ENCODE data around the gene FTO. TPM values are rescaled to one million over a fixed set of nuclear protein-coding genes. Genes with fewer than 3 reads are reported as not detected.

The FTO gene
- total RNA-seq, 1 donor from 2014 or later, result 50.2 TPM

DNA sequence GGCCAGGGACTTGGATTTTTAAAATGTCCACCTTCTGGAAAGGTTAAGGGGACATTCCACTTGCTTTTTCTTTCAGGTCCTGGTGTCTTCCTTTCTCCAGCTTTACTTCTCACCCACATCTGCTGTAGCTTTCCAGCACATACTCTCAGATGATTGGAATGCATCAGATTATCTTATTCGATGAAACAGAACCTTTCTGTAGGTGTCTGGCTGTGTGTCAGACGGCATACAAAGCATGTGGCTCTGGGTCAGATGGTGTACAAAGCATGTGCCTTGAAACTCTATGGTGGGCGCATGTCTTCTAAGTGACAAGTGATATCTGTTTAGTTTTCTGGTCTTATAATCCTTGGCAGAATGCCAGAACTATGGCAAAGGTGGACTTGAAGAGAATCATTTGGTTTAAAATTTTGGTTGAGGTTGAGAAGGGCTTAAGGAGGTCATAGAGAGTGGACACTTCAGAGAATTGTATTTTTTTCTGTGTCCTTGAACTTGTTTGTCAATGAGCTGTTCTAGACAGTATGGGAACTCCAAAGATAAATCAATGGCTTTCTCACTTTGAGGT, 125.3 kb downstream of the FTO start:
- H3K4me1 ChIP-seq, result no peaks in the 10 kb centered on the region
- H3K36me3 ChIP-seq, result peaks cover 0 to 15% of the 10 kb centered on the region in 2 donors
- DNase-seq (ENCODE audit: low spot score in 2 of 2), result no peak
- intact Hi-C loops (cut with DNase I), result no loop called here
- no peaks in the 10 kb centered on the region for H3K9me3 ChIP-seq
- H3K27me3 ChIP-seq, result no peaks in the 10 kb centered on the region
- H3K4me3 ChIP-seq, result no peak overlapping the region
- H3K27ac ChIP-seq, result no peak overlapping the region
- TF ChIP-seq, protein P1, sequence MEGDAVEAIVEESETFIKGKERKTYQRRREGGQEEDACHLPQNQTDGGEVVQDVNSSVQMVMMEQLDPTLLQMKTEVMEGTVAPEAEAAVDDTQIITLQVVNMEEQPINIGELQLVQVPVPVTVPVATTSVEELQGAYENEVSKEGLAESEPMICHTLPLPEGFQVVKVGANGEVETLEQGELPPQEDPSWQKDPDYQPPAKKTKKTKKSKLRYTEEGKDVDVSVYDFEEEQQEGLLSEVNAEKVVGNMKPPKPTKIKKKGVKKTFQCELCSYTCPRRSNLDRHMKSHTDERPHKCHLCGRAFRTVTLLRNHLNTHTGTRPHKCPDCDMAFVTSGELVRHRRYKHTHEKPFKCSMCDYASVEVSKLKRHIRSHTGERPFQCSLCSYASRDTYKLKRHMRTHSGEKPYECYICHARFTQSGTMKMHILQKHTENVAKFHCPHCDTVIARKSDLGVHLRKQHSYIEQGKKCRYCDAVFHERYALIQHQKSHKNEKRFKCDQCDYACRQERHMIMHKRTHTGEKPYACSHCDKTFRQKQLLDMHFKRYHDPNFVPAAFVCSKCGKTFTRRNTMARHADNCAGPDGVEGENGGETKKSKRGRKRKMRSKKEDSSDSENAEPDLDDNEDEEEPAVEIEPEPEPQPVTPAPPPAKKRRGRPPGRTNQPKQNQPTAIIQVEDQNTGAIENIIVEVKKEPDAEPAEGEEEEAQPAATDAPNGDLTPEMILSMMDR (IDR thresholded peaks at IDR 0.05), result no peak

DNA sequence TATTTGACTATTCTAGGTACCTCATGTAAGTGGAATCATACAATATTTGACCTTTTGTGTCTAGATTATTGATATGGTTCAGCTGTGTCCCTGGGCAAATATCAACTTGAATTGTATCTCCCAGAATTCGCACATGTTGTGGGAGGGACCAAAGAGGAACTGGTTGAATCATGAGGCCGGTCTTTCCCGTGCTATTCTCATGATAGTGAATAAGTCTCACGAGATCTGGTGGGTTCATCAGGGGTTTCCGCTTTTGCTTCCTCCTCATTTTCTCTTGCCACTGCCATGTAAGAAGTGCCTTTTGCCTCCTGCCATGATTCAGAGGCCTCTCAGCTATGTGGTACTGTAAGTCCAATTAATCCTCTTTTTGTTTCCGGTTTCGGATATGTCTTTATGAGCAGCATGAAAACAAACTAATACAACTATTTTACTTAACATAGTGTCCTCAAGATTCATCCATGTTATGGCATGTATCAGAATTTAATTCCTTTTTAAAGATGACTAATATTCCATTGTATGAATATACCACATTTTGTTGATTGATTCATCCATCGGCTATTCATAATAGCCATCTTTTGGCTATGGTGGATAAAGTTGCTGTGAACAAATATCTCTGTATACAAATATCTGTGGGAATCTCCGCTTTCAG, 129.1 kb downstream of the FTO start:
- TF ChIP-seq, protein P1 (IDR thresholded peaks at IDR 0.05), result no peak
- H3K9me3 ChIP-seq, result no peaks in the 10 kb centered on the region
- H3K27ac ChIP-seq, result no peak overlapping the region
- H3K27me3 ChIP-seq, result no peaks in the 10 kb centered on the region
- H3K4me3 ChIP-seq, result no peak overlapping the region
- no peak for DNase-seq (ENCODE audit: low spot score in 2 of 2)
- H3K36me3 ChIP-seq, result peaks cover 0 to 3% of the 10 kb centered on the region in 2 donors
- no peaks in the 10 kb centered on the region for H3K4me1 ChIP-seq
- intact Hi-C loops (cut with DNase I), result no loop called here

DNA sequence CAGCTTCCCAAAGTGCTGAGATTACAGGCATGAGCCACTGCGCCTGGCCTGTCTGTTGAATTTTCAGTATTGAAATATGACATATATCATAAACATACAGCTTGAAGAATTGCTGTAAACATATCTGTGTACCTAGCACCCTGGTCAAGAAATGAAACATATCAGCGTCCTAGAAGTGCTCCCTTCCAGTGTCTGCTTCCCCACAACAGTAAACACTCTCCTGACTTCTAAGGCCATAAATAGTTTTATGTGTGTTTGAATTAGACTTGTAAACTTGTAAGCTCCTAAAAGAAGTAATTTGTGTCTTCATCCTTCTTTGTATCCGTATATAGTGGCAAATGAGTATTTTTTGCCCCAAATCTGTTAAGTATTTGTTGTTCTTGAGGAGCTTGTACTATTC, 132.2 kb downstream of the FTO start:
- no peak overlapping the region for H3K27ac ChIP-seq
- no peaks in the 10 kb centered on the region for H3K4me1 ChIP-seq
- H3K36me3 ChIP-seq, result no peaks in the 10 kb centered on the region
- DNase-seq (ENCODE audit: low spot score in 2 of 2), result no peak
- intact Hi-C loops (cut with DNase I), result no loop called here
- TF ChIP-seq, protein P1 (IDR thresholded peaks at IDR 0.05), result no peak
- H3K9me3 ChIP-seq, result no peaks in the 10 kb centered on the region
- H3K4me3 ChIP-seq, result no peak overlapping the region
- no peaks in the 10 kb centered on the region for H3K27me3 ChIP-seq

DNA sequence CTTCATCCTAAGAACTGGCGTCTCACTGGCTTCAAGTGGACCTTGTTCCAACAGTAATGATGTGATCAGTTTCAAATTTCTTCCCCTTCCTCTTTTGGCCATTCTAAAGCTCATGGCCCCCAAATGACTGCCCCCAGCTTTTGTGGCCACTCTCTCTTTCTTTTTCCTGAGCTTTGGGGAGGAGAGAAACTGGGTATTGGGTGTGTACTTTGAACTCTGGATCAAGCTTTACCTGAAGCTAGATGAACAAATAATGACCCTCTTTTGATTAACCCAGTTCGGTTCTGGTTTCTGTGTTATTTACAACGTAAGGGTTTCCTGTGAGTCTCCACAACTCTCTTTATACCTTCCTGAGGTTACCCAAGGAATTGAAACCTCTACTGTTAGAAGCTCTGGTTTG, 132.7 kb downstream of the FTO start:
- intact Hi-C loops (cut with DNase I), result no loop called here

DNA sequence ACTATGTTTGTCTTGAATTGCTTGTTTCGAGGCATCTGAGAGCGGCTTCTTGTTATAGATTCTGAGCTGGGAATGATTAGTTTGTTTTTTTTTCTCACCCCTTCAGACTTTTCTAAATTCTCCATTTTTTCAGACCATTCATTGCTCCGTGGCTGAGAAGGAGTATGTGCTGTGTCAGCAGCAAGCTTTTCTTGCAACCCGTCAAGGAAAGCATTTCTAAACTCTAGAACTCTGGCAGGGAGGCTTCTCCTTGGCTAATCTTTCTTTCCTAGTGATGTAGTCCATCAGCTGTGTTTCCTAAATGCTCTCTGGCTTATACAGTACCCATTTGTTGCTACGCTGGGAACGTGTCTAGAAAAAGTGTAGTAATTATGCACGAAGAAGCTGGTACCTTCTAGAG, 133.5 kb downstream of the FTO start:
- no peaks in the 10 kb centered on the region for H3K27me3 ChIP-seq
- H3K4me3 ChIP-seq, result no peak overlapping the region
- TF ChIP-seq, protein P1 (IDR thresholded peaks at IDR 0.05), result no peak
- DNase-seq (ENCODE audit: low spot score in 2 of 2), result no peak
- H3K9me3 ChIP-seq, result no peaks in the 10 kb centered on the region
- intact Hi-C loops (cut with DNase I), result no loop called here
- no peaks in the 10 kb centered on the region for H3K4me1 ChIP-seq
- no peaks in the 10 kb centered on the region for H3K36me3 ChIP-seq
- no peak overlapping the region for H3K27ac ChIP-seq

More for the DNA sequence above, 132.7 kb downstream of the FTO start:
- H3K4me3 ChIP-seq, result no peak overlapping the region
- no peaks in the 10 kb centered on the region for H3K9me3 ChIP-seq
- no peak overlapping the region for H3K27ac ChIP-seq
- DNase-seq (ENCODE audit: low spot score in 2 of 2), result no peak
- H3K36me3 ChIP-seq, result no peaks in the 10 kb centered on the region
- H3K27me3 ChIP-seq, result no peaks in the 10 kb centered on the region
- TF ChIP-seq, protein P1 (IDR thresholded peaks at IDR 0.05), result no peak
- no peaks in the 10 kb centered on the region for H3K4me1 ChIP-seq
